ENCODE measurements around the gene OLFM4. TPM values are rescaled to one million over a fixed set of nuclear protein-coding genes. Genes with fewer than 3 reads are reported as not detected.

Gene OLFM4
- total RNA-seq, 1 experiment from 2014 or later = not detected

DNA sequence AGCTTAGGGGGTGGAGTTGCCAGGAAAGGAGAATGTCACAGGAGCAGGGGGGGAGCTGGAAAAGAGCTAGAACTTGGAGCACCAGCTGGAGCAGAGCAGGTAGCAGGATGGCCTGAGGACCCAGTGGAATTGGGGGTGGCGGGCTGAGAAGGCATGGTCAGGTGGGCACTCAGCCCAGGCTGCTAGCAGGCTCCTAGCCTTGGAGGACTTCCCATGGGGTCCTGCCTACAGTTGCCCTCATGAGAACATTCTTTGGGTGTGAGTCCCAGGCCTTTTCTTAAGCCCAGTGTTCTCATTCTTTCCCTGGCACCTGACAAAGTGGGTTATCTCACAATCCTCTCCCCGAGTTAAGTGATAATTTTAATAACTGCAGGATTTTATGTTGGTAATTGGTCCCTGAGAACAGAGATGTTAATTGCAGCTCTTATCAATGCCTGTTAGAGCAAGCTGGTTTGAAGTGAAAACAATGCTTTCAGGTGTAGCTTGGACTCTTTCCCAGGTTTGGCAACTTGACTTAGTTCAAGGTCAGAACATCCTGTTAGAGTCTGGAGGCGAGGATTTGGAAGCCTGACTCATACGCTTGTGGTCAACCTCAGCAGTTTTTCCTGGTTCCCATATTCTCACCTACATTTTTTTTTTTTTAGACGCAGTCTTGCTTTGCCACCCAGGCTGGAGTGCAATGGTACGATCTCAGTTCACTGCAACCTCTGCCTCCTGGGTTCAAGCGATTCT, 18.1 kb upstream of the OLFM4 start:
- ChIA-PET POLR2A (no interaction called here), CTCF (no interaction called here)
- Histone ChIP-seq H3K27me3 (ENCODE audit: control insufficient read depth, insufficient read depth, low read length) (no peaks in the 10 kb centered on the region), H3K4me3 (ENCODE audit: low read depth in 2 of 2, low read length in 2 of 2) (no peak overlapping the region), H3K9me3 (ENCODE audit: control insufficient read depth, insufficient read depth, low read depth, low read length) (no peaks in the 10 kb centered on the region), H3K27ac (ENCODE audit: low read length) (no peak overlapping the region), H3K4me1 (ENCODE audit: control insufficient read depth, insufficient read depth, low read length) (no peaks in the 10 kb centered on the region), H3K36me3 (ENCODE audit: control insufficient read depth, insufficient read depth, low read length) (no peaks in the 10 kb centered on the region)
- intact Hi-C loops (cut with micrococcal nuclease; ENCODE audit: unreplicated experiment) = no loop called here
- no TSS peak for BruUV-seq (replicated peaks)
- no peak for TF ChIP-seq TCF7L2 (IDR thresholded peaks at IDR 0.05; ENCODE audit: low read depth, low read length)
- TF ChIP-seq SIN3A (IDR thresholded peaks at IDR 0.05; ENCODE audit: borderline replicate concordance, insufficient read depth, low read depth, low read length) = no peak
- TF ChIP-seq, protein P1, sequence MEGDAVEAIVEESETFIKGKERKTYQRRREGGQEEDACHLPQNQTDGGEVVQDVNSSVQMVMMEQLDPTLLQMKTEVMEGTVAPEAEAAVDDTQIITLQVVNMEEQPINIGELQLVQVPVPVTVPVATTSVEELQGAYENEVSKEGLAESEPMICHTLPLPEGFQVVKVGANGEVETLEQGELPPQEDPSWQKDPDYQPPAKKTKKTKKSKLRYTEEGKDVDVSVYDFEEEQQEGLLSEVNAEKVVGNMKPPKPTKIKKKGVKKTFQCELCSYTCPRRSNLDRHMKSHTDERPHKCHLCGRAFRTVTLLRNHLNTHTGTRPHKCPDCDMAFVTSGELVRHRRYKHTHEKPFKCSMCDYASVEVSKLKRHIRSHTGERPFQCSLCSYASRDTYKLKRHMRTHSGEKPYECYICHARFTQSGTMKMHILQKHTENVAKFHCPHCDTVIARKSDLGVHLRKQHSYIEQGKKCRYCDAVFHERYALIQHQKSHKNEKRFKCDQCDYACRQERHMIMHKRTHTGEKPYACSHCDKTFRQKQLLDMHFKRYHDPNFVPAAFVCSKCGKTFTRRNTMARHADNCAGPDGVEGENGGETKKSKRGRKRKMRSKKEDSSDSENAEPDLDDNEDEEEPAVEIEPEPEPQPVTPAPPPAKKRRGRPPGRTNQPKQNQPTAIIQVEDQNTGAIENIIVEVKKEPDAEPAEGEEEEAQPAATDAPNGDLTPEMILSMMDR (IDR thresholded peaks at IDR 0.05) = no peak
- TF ChIP-seq REST (IDR thresholded peaks at IDR 0.05; ENCODE audit: insufficient read depth in 1 of 2, low read depth in 2 of 2, low read length in 1 of 2) = no peak
- TF ChIP-seq POLR2AphosphoS5 (IDR thresholded peaks at IDR 0.05; ENCODE audit: low read depth, low read length) = no peak
- ATAC-seq = no peak
- no peak for DNase-seq (ENCODE audit: low read depth, low spot score)
- in situ Hi-C loops (cut with HindIII; ENCODE audit: low pct_unique_long_range_greater_than_20kb, low sequenced_read_pairs) = no loop called here

DNA sequence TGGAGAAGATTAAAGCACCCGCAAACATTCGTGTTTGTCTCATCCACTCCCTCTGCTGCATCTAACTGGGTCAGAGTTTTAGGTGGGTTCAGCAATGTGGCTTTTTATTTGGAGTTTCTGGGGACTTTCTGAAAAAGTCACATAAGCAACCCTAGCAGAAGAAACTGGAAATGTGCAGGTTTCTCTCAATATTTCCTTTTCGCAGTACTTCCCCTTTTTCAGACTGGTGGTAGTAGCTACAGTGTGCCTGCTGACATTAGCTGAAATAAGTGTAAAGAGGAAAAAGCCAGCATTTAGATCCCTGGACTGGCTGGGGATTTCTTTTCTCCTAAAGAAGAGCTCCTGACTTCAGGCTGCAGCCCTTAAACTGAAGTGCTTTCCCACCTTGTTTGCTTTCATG, 15.9 kb upstream of the OLFM4 start:
- Histone ChIP-seq H3K27ac (ENCODE audit: low read length) (no peak overlapping the region), H3K9me3 (ENCODE audit: control insufficient read depth, insufficient read depth, low read depth, low read length) (no peaks in the 10 kb centered on the region), H3K4me1 (ENCODE audit: control insufficient read depth, insufficient read depth, low read length) (no peaks in the 10 kb centered on the region), H3K36me3 (ENCODE audit: control insufficient read depth, insufficient read depth, low read length) (no peaks in the 10 kb centered on the region), H3K4me3 (ENCODE audit: low read depth in 2 of 2, low read length in 2 of 2) (no peak overlapping the region), H3K27me3 (ENCODE audit: control insufficient read depth, insufficient read depth, low read length) (no peaks in the 10 kb centered on the region)
- intact Hi-C loops (cut with micrococcal nuclease; ENCODE audit: unreplicated experiment) (no loop called here), in situ Hi-C loops (cut with HindIII; ENCODE audit: low pct_unique_long_range_greater_than_20kb, low sequenced_read_pairs) (no loop called here)
- TF ChIP-seq, protein P1 (IDR thresholded peaks at IDR 0.05) = no peak
- TF ChIP-seq TCF7L2 (IDR thresholded peaks at IDR 0.05; ENCODE audit: low read depth, low read length) (no peak), REST (IDR thresholded peaks at IDR 0.05; ENCODE audit: insufficient read depth in 1 of 2, low read depth in 2 of 2, low read length in 1 of 2) (no peak), POLR2AphosphoS5 (IDR thresholded peaks at IDR 0.05; ENCODE audit: low read depth, low read length) (no peak), SIN3A (IDR thresholded peaks at IDR 0.05; ENCODE audit: borderline replicate concordance, insufficient read depth, low read depth, low read length) (no peak)
- DNase-seq (ENCODE audit: low read depth, low spot score) (no peak), ATAC-seq (no peak)
- CTCF ChIA-PET = no interaction called here
- BruUV-seq (replicated peaks) = no TSS peak
- POLR2A ChIA-PET = no interaction called here
